ENCODE data around the gene ALDH4A1. TPM values are rescaled to one million over a fixed set of nuclear protein-coding genes. Genes with fewer than 3 reads are reported as not detected.

The ALDH4A1 gene
- total and polyA plus RNA-seq, 4 donors: 162 to 424 (median 244) TPM

- WGBS: 87% methylated on average over 7 of the region's 7 CpGs
These were observed 44.2 kb downstream of the ALDH4A1 start for GRCh38 chr1:18858070-18858688.

GRCh38 chr1:18856435-18856834 lies 45.9 kb downstream of the ALDH4A1 start:
- Histone ChIP-seq H3K4me3 (ENCODE audit: low read depth in 1 of 3, low read length in 3 of 3) (no peak overlapping the region), H3K27ac (ENCODE audit: low read depth in 1 of 2, low read length in 2 of 2) (no peak overlapping the region), H3K27me3 (ENCODE audit: control insufficient read depth in 4 of 4, insufficient read depth in 4 of 4, low read length in 3 of 4) (peaks cover 0 to 3% (median 1%) of the 10 kb centered on the region in 4 donors), H3K36me3 (ENCODE audit: control insufficient read depth in 4 of 4, insufficient read depth in 3 of 4, low read depth in 1 of 4, low read length in 3 of 4) (no peaks in the 10 kb centered on the region), H3K4me1 (ENCODE audit: control insufficient read depth in 4 of 4, insufficient read depth in 4 of 4, low read length in 3 of 4) (no peaks in the 10 kb centered on the region), H3K9me3 (ENCODE audit: control insufficient read depth in 4 of 4, low read length in 3 of 4) (no peaks in the 10 kb centered on the region), H3K9ac (ENCODE audit: low read depth in 1 of 2, low read length in 2 of 2) (no peak overlapping the region)
- TF ChIP-seq CTCF (IDR thresholded peaks at IDR 0.05; ENCODE audit: low read depth, low read length, missing input control): no peak
- no peak for TF ChIP-seq ZBTB33 (IDR thresholded peaks at IDR 0.05)
- no peak for TF ChIP-seq HNF4A (conservative IDR thresholded peaks at IDR 0.05)
- TF ChIP-seq ATF3 (IDR thresholded peaks at IDR 0.05): no peak
- no peak for TF ChIP-seq MAX (IDR thresholded peaks at IDR 0.05)
- TF ChIP-seq SP1 (IDR thresholded peaks at IDR 0.05): no peak
- TF ChIP-seq GABPA (IDR thresholded peaks at IDR 0.05 in 1 of 2, conservative IDR thresholded peaks at IDR 0.05 in 1 of 2): no peak
- 96% methylated on average over 1 of the region's 1 CpG for WGBS
- no peak for DNase-seq (ENCODE audit: low spot score)

More at GRCh38 chr1:18858070-18858688, 44.2 kb downstream of the ALDH4A1 start:
- no peak overlapping the region for H3K27ac ChIP-seq (ENCODE audit: low read depth in 1 of 2, low read length in 2 of 2)
- H3K9me3 ChIP-seq (ENCODE audit: control insufficient read depth in 4 of 4, low read length in 3 of 4): no peaks in the 10 kb centered on the region
- H3K4me3 ChIP-seq (ENCODE audit: low read depth in 1 of 3, low read length in 3 of 3): no peak overlapping the region
- no peak for DNase-seq (ENCODE audit: low spot score)
- TF ChIP-seq MAX (IDR thresholded peaks at IDR 0.05) (no peak), HNF4G (IDR thresholded peaks at IDR 0.05) (no peak), YY1 (IDR thresholded peaks at IDR 0.05) (no peak), GABPA (IDR thresholded peaks at IDR 0.05 in 1 of 2, conservative IDR thresholded peaks at IDR 0.05 in 1 of 2) (no peak), CTCF (IDR thresholded peaks at IDR 0.05; ENCODE audit: low read depth, low read length, missing input control) (no peak)
- H3K9ac ChIP-seq (ENCODE audit: low read depth in 1 of 2, low read length in 2 of 2): no peak overlapping the region
- no peaks in the 10 kb centered on the region for H3K27me3 ChIP-seq (ENCODE audit: control insufficient read depth in 4 of 4, insufficient read depth in 4 of 4, low read length in 3 of 4)
- no peaks in the 10 kb centered on the region for H3K4me1 ChIP-seq (ENCODE audit: control insufficient read depth in 4 of 4, insufficient read depth in 4 of 4, low read length in 3 of 4)
- no peaks in the 10 kb centered on the region for H3K36me3 ChIP-seq (ENCODE audit: control insufficient read depth in 4 of 4, insufficient read depth in 3 of 4, low read depth in 1 of 4, low read length in 3 of 4)

All from liver (tissue), 9 donors.